ENCODE data around the gene HCN1. TPM values are rescaled to one million over a fixed set of nuclear protein-coding genes. Genes with fewer than 3 reads are reported as not detected.
A peak's percentile ranks its signal among the peaks of the same experiment; 100 is the strongest.

The HCN1 gene
- total RNA-seq, 1 experiment from 2014 or later, result 0.04 TPM

- Histone ChIP-seq H3K4me1 (ENCODE audit: insufficient read depth, low read length, poor library complexity, severe bottlenecking) (peaks cover 35% of the 10 kb centered on the region), H3K9me3 (ENCODE audit: low read depth, low read length, poor library complexity, severe bottlenecking) (no peaks in the 10 kb centered on the region), H3K27ac (ENCODE audit: low read depth, low read length, poor library complexity, severe bottlenecking) (peak overlapping the region; percentile 38), H3K27me3 (replicated peaks; ENCODE audit: insufficient read depth, low read depth, low read length, poor library complexity) (no peaks in the 10 kb centered on the region), H3K36me3 (ENCODE audit: insufficient read depth, low read length, poor library complexity, severe bottlenecking) (no peaks in the 10 kb centered on the region), H3K4me3 (ENCODE audit: low read depth, low read length, poor library complexity, severe bottlenecking) (no peak overlapping the region)
- ChIA-PET CTCF (interaction anchor here (0.7 kb wide), 1 partner anchor 17 kb away, joined by 3 read pairs; no protein-coding TSS in a partner anchor), POLR2A (ENCODE audit: low non-redundant PET) (no interaction called here)
- peak; percentile 70 for DNase-seq (ENCODE audit: low spot score)
- BruUV-seq (replicated peaks), result no TSS peak
- intact Hi-C loops (cut with micrococcal nuclease; ENCODE audit: unreplicated experiment), result loop anchor here (10.0 kb wide), 2 partner anchors 458 to 578 kb away; no protein-coding TSS in a partner anchor
- TF ChIP-seq EZH2 (IDR thresholded peaks at IDR 0.05; ENCODE audit: borderline replicate concordance, low read depth, low read length, poor library complexity, severe bottlenecking) (no peak), CTCF (conservative IDR thresholded peaks at IDR 0.05; ENCODE audit: low read depth, low read length) (no peak)
Measured at GRCh38 chr5:45402804-45403455, 293.2 kb downstream of the HCN1 start.

DNA sequence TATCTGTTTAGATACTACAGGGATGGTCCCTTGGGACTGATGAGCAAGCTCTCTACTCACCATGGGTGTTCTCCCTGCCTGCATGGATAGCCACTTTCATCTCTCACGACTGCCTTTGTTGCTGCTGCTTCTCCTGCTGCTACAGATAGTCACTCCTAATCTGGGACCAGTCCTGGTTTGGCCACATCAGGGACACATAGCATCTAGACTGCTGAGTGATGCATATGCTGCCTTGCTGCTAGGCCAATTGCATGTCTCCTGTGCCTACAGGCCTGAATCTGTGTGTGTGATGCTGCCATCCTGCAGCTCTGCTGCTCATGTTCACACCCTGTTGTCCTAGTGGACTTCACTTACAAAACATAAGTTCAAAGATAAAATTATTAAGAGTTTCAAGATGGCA, 297.1 kb downstream of the HCN1 start:
- no peaks in the 10 kb centered on the region for H3K9me3 ChIP-seq (ENCODE audit: low read depth, low read length, poor library complexity, severe bottlenecking)
- BruUV-seq (replicated peaks), result no TSS peak
- no peaks in the 10 kb centered on the region for H3K36me3 ChIP-seq (ENCODE audit: insufficient read depth, low read length, poor library complexity, severe bottlenecking)
- ChIA-PET CTCF (no interaction called here), POLR2A (ENCODE audit: low non-redundant PET) (no interaction called here)
- no peak overlapping the region for H3K27ac ChIP-seq (ENCODE audit: low read depth, low read length, poor library complexity, severe bottlenecking)
- intact Hi-C loops (cut with micrococcal nuclease; ENCODE audit: unreplicated experiment), result no loop called here
- peaks cover 34% of the 10 kb centered on the region for H3K4me1 ChIP-seq (ENCODE audit: insufficient read depth, low read length, poor library complexity, severe bottlenecking)
- peak; percentile 86 for DNase-seq (ENCODE audit: low spot score)
- no peak overlapping the region for H3K4me3 ChIP-seq (ENCODE audit: low read depth, low read length, poor library complexity, severe bottlenecking)
- H3K27me3 ChIP-seq (replicated peaks; ENCODE audit: insufficient read depth, low read depth, low read length, poor library complexity), result no peaks in the 10 kb centered on the region
- TF ChIP-seq CTCF (conservative IDR thresholded peaks at IDR 0.05; ENCODE audit: low read depth, low read length) (no peak), EZH2 (IDR thresholded peaks at IDR 0.05; ENCODE audit: borderline replicate concordance, low read depth, low read length, poor library complexity, severe bottlenecking) (no peak)

DNA sequence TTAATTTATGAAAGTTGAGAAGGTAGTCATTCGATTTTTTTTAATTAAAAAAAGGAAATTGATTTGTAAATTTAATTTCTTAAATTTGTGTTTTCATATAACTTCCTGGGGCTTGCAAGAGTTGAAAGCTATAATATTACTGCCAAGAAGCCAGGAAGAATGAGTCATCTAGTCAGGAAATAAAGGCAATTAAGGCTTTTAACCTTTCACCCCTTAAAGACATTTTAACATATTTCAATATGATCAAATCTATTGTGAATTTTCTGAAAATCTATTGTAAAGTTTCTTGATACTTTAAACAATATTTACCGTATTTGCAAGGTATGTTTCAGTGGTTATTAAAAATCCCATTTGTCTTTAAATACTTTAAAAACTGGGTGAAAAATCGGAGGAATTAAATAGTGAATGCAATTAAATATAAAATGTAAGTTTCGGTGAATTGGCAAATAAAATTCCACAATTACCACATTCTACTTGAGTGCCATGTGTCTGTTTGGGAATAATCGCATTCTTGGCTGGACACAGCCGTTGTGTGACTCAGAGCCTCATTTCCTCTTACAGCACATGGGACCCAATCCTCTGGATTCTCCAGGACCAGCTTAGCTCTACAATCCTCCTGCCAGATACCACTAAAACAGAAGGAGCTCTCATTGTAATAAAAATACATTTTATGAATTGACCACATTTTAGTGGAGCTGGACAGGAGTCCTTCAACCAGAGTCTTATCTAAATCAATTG, 310.7 kb downstream of the HCN1 start:
- ChIA-PET CTCF (interaction anchor here (0.7 to 1.0 kb wide), 2 partner anchors 17 to 167 kb away, joined by 3 to 4 read pairs; no protein-coding TSS in a partner anchor), POLR2A (ENCODE audit: low non-redundant PET) (interaction anchor here (0.7 kb wide), 1 partner anchor 26 kb away, joined by 3 read pairs; no protein-coding TSS in a partner anchor)
- peak overlapping the region; percentile 25 for H3K27ac ChIP-seq (ENCODE audit: low read depth, low read length, poor library complexity, severe bottlenecking)

More for the DNA sequence above, 310.7 kb downstream of the HCN1 start:
- H3K9me3 ChIP-seq (ENCODE audit: low read depth, low read length, poor library complexity, severe bottlenecking), result no peaks in the 10 kb centered on the region
- TF ChIP-seq EZH2 (IDR thresholded peaks at IDR 0.05; ENCODE audit: borderline replicate concordance, low read depth, low read length, poor library complexity, severe bottlenecking), result no peak
- TF ChIP-seq CTCF (conservative IDR thresholded peaks at IDR 0.05; ENCODE audit: low read depth, low read length), result no peak
- intact Hi-C loops (cut with micrococcal nuclease; ENCODE audit: unreplicated experiment), result loop anchor here (1.0 to 10.0 kb wide), 3 partner anchors 27 to 1611 kb away; no protein-coding TSS in a partner anchor
- no peaks in the 10 kb centered on the region for H3K27me3 ChIP-seq (replicated peaks; ENCODE audit: insufficient read depth, low read depth, low read length, poor library complexity)
- H3K4me3 ChIP-seq (ENCODE audit: low read depth, low read length, poor library complexity, severe bottlenecking), result no peak overlapping the region
- BruUV-seq (replicated peaks), result no TSS peak
- H3K4me1 ChIP-seq (ENCODE audit: insufficient read depth, low read length, poor library complexity, severe bottlenecking), result peaks cover 40% of the 10 kb centered on the region
- DNase-seq (ENCODE audit: low spot score), result peak; percentile 96
- H3K36me3 ChIP-seq (ENCODE audit: insufficient read depth, low read length, poor library complexity, severe bottlenecking), result no peaks in the 10 kb centered on the region

Data from A673 (cell line).